Measurements from ENCODE around the gene TMEM18. TPM values are rescaled to one million over a fixed set of nuclear protein-coding genes. Genes with fewer than 3 reads are reported as not detected.

Gene TMEM18
- total and polyA plus RNA-seq, 7 donors: 8.2 to 27.9 (median 18.1) TPM

DNA sequence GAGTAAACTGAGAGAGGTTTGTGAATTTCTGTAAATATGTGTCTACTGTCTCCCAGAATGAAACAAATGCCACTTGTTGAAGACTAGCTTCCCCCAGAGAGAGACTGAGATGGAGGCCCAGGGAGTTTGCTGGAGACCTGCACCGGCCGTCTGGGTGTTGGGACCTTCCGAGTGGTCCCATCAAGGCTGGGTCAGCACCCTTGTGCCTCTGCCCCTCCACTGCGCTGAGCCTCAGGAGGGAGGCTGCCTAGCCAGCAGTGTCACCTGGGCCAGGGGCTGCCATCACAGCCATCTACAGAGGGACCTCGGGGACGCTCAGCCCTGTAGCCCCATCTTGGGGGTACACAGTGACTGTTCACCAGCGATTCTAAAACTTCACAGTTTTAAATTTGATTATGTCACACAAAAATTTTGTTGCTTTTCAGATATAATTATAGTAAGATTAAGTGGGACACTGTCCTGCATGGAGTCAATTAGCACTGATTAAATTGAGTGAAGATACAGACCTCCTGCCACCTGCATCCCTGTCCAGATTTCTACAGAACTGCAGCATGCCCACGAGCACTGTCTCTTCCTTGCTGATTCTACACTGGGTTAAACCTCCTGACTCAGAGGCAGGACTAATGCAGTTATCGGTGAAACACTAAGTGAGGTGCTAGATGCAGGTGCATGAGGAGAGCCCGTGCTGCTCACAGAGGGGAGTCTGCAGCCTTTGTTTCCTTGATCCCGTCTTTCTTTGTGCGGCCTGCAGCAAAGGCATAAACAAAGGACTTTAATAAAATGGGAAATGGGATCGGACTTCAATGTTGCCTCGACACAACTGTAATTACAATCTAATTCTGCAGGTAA is 50.5 kb downstream of the TMEM18 start:
- TF ChIP-seq, protein P1, sequence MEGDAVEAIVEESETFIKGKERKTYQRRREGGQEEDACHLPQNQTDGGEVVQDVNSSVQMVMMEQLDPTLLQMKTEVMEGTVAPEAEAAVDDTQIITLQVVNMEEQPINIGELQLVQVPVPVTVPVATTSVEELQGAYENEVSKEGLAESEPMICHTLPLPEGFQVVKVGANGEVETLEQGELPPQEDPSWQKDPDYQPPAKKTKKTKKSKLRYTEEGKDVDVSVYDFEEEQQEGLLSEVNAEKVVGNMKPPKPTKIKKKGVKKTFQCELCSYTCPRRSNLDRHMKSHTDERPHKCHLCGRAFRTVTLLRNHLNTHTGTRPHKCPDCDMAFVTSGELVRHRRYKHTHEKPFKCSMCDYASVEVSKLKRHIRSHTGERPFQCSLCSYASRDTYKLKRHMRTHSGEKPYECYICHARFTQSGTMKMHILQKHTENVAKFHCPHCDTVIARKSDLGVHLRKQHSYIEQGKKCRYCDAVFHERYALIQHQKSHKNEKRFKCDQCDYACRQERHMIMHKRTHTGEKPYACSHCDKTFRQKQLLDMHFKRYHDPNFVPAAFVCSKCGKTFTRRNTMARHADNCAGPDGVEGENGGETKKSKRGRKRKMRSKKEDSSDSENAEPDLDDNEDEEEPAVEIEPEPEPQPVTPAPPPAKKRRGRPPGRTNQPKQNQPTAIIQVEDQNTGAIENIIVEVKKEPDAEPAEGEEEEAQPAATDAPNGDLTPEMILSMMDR (IDR thresholded peaks at IDR 0.05): no peak
- intact Hi-C loops (cut with DNase I): no loop called here
- Histone ChIP-seq H3K36me3 (ENCODE audit: insufficient read depth in 1 of 2, low read depth in 1 of 2) (no peaks in the 10 kb centered on the region), H3K4me3 (no peak overlapping the region), H3K4me1 (no peaks in the 10 kb centered on the region), H3K27ac (no peak overlapping the region), H3K27me3 (ENCODE audit: insufficient read depth in 3 of 3, low read length in 2 of 3) (no peaks in the 10 kb centered on the region), H3K9me3 (no peaks in the 10 kb centered on the region)
- no peak for ATAC-seq
- DNase-seq: no peak
- WGBS, 3 donors: 81 to 87% (median 83%) methylated on average over 14 of the region's 14 CpGs

DNA sequence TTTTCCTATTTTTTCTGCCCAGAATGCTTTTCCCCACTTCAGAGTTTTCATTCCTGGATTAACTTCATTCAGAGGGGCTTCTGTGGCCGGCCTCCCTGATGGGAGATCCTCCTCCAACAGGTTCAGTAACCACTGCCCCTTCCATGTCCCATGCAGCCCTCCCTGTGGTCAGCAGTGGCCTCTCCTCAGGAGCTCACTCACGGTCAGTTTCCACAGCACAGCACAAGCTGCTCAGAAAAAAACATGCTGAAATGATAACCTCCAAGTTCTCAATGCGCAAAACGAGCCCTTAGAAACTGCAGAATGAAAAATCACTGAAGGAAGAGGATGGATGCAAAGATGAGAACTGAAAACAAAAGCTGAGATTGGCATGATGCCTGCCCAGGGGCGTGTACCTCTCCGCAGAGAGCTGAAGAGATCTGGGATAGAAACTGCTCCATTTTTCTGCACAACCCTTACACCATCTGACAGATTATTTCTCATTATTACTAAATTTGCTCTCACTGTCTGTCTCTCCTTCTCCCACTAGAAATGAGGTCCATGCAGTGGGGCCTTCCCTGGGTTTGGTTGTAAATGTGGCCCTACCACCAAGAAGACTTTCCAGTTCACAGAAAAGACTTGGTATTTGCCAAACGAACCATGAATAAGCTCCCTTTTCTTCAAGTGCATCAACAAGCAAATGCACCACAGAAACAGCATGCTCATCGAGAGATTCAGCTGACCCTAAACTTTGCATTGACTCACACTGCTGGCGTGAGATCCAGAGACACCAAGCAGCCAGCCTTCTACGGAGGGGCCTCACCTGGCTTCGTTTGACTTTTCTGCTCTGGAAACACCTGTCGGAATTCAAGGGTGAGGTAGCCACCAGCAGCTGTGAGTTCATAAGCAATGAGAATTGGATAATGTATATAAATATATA is 51.5 kb downstream of the TMEM18 start:
- intact Hi-C loops (cut with DNase I): no loop called here
- TF ChIP-seq, protein P1 (IDR thresholded peaks at IDR 0.05): no peak

DNA sequence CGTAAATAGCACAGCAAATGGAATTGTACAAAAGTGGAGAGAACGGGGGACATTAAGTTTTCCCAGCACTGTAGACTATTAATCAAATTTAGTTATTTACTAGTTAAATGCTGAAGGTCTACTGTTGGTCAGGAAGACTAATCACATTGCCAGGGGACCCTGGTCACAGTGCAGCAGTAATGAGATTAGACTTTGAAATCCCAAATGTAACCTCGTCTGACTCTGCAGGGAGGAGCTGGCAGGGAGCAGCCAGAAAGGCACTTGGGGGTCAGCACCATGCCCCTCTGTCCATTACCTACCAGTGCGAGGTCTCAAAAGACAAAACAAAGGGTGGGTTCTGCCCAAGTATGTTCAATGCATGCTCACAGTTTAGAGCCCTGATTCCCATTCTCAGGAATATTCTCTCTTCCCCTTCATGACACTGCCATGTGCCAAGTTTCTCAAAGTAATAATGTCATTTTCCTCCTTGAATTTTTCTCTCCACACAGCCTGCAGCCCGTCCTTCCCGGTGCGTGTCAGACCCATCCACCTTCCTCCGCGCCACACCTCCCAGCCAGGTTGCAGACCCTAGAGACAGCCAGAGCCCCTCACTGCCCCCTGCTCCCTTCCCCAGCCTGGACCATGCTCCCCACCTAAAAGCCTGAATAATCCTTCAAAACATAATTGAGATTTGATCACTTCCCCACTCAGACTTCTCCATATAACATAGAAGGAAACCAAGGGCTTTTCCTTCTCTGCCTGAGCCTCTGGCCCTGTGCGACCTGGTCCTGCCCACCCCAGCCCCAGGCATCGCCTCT is 52.5 kb downstream of the TMEM18 start:
- 72 to 76% (median 73%) methylated on average over 11 of the region's 11 CpGs for WGBS, 3 donors
- no peak overlapping the region for H3K27ac ChIP-seq
- intact Hi-C loops (cut with DNase I): no loop called here

More for the DNA sequence above, 51.5 kb downstream of the TMEM18 start:
- ATAC-seq: no peak
- Histone ChIP-seq H3K9me3 (no peaks in the 10 kb centered on the region), H3K4me3 (no peak overlapping the region), H3K27me3 (ENCODE audit: insufficient read depth in 3 of 3, low read length in 2 of 3) (no peaks in the 10 kb centered on the region), H3K4me1 (no peaks in the 10 kb centered on the region), H3K27ac (no peak overlapping the region), H3K36me3 (ENCODE audit: insufficient read depth in 1 of 2, low read depth in 1 of 2) (no peaks in the 10 kb centered on the region)
- DNase-seq: no peak
- WGBS, 3 donors: 69 to 70% (median 69%) methylated on average over 12 of the region's 12 CpGs

DNA sequence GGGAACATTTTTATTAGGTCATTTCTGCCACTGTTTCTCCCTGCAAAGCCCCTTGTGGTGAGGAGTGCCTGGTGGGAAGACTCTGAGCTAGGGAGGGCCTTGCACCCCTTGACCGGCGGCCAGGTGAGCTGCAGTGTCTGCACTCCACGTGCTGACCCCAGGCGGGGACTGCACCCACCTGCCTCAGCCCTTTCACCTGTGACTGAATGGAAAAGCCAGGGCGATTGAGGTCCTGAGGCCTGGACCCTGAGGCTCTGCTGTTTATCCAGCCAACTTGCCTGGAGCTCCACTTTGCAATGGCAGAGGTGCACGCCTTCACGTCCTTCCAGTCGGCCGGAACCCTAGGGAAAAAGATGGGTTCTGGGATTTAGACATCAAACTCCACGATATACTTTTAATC is 53.1 kb downstream of the TMEM18 start:
- TF ChIP-seq, protein P1 (IDR thresholded peaks at IDR 0.05): no peak
- no peak overlapping the region for H3K4me3 ChIP-seq
- H3K9me3 ChIP-seq: no peaks in the 10 kb centered on the region
- 81 to 88% (median 81%) methylated on average over 10 of the region's 10 CpGs for WGBS, 3 donors
- no peaks in the 10 kb centered on the region for H3K4me1 ChIP-seq
- H3K27me3 ChIP-seq (ENCODE audit: insufficient read depth in 3 of 3, low read length in 2 of 3): no peaks in the 10 kb centered on the region
- no peak overlapping the region for H3K27ac ChIP-seq
- H3K36me3 ChIP-seq (ENCODE audit: insufficient read depth in 1 of 2, low read depth in 1 of 2): no peaks in the 10 kb centered on the region
- no peak for DNase-seq
- intact Hi-C loops (cut with DNase I): no loop called here
- no peak for ATAC-seq

More for the DNA sequence above, 52.5 kb downstream of the TMEM18 start:
- ATAC-seq (no peak), DNase-seq (no peak)
- Histone ChIP-seq H3K9me3 (no peaks in the 10 kb centered on the region), H3K4me1 (no peaks in the 10 kb centered on the region), H3K36me3 (ENCODE audit: insufficient read depth in 1 of 2, low read depth in 1 of 2) (no peaks in the 10 kb centered on the region), H3K27me3 (ENCODE audit: insufficient read depth in 3 of 3, low read length in 2 of 3) (no peaks in the 10 kb centered on the region), H3K4me3 (no peak overlapping the region)
- TF ChIP-seq, protein P1 (IDR thresholded peaks at IDR 0.05): no peak
